Measurements from ENCODE around the gene PRSS57. TPM values are rescaled to one million over a fixed set of nuclear protein-coding genes. Genes with fewer than 3 reads are reported as not detected.

The PRSS57 gene
- total and polyA plus RNA-seq, 2 of the 4 experiments (the other 2 are of a cell fraction) = not detected

GRCh38 chr19:688992-689391 is 6.3 kb downstream of the PRSS57 start:
- dilution Hi-C loops (cut with HindIII; ENCODE audit: low sequenced_read_pairs, unreplicated experiment) = no loop called here

More at GRCh38 chr19:688992-689391, 6.3 kb downstream of the PRSS57 start:
- Histone ChIP-seq H2AK9ac (replicated peaks; ENCODE audit: low read depth, low read length, poor library complexity) (no peak overlapping the region), H3K4ac (ENCODE audit: low read depth, low read length) (no peak overlapping the region), H3K27me3 (ENCODE audit: control insufficient read depth, insufficient read depth, low read length) (no peaks in the 10 kb centered on the region), H4K8ac (ENCODE audit: low read depth in 2 of 2, low read length in 2 of 2) (no peak overlapping the region), H4K5ac (ENCODE audit: low read depth, low read length) (no peak overlapping the region), H3K4me3 (ENCODE audit: insufficient read depth, low read depth, low read length) (no peak overlapping the region), H2AFZ (replicated peaks; ENCODE audit: low read length, poor library complexity) (no peak overlapping the region), H4K91ac (ENCODE audit: insufficient read depth, low read depth, low read length) (no peak overlapping the region), H3K14ac (replicated peaks; ENCODE audit: low read depth, low read length) (no peak overlapping the region), H2BK20ac (ENCODE audit: low read depth, low read length) (no peak overlapping the region), H2BK15ac (ENCODE audit: low read depth, low read length) (no peak overlapping the region), H3K23ac (ENCODE audit: low read depth, low read length) (no peak overlapping the region), H3K27ac (ENCODE audit: insufficient read depth, low read length) (no peak overlapping the region), H3K4me2 (ENCODE audit: low read depth, low read length) (no peak overlapping the region), H2BK120ac (ENCODE audit: low read depth, low read length) (no peak overlapping the region), H3K56ac (ENCODE audit: extremely low read depth, insufficient read depth, low read length) (no peak overlapping the region), H3K9me3 (ENCODE audit: control insufficient read depth, insufficient read depth, low read length) (no peaks in the 10 kb centered on the region), H4K20me1 (ENCODE audit: insufficient read depth, low read length) (no peaks in the 10 kb centered on the region), H3K36me3 (ENCODE audit: control insufficient read depth, insufficient read depth, low read length) (no peaks in the 10 kb centered on the region), H3K9me1 (ENCODE audit: insufficient read depth, low read length) (no peaks in the 10 kb centered on the region), H3K4me1 (ENCODE audit: control insufficient read depth, insufficient read depth, low read length) (peaks cover 3% of the 10 kb centered on the region; the same call in 1 of the 2 replicates), H3K79me1 (ENCODE audit: low read depth in 1 of 2, low read length in 2 of 2) (no peaks in the 10 kb centered on the region), H3K9ac (ENCODE audit: low read depth, low read length) (no peak overlapping the region), H2BK5ac (ENCODE audit: low read depth, low read length, poor library complexity, severe bottlenecking) (no peak overlapping the region), H3K18ac (ENCODE audit: low read depth, low read length) (no peak overlapping the region), H2AK5ac (ENCODE audit: low read depth, low read length) (no peak overlapping the region)
- WGBS, 2 experiments (ENCODE audit: extremely low coverage in 2 of 2, insufficient read length in 1 of 2) = 75% methylated on average over 8 of the region's 17 CpGs; no CpG with 5 or more reads in 1 of the 2 experiments
- intact Hi-C loops (cut with micrococcal nuclease) (no loop called here), in situ Hi-C loops (cut with MboI; ENCODE audit: low sequenced_read_pairs) (no loop called here)
- TF ChIP-seq CEBPB (IDR thresholded peaks at IDR 0.05; ENCODE audit: low read depth, low read length) (no peak), CTCF (conservative IDR thresholded peaks at IDR 0.05; ENCODE audit: low read depth, low read length) (no peak), BHLHE40 (IDR thresholded peaks at IDR 0.05; ENCODE audit: low read depth, low read length) (no peak), CHD1 (IDR thresholded peaks at IDR 0.05; ENCODE audit: low read depth, low read length) (no peak), FOS (IDR thresholded peaks at IDR 0.05; ENCODE audit: low read depth, low read length) (no peak)
- no peak for ATAC-seq (ENCODE audit: low read depth)
- CTCF ChIA-PET = no interaction called here
- POLR2A ChIA-PET (ENCODE audit: unreplicated experiment) = no interaction called here
- no TSS peak for BruUV-seq (replicated peaks)
- no peak for DNase-seq

All from IMR-90 (cell line).